B cell (primary cell): ENCODE measurements around the gene ATXN2L.

Source experiments
- CTCF ChIP-seq: fragments of 200-600 bp; IDR thresholded peaks from one replicate; pipeline ENCODE4 v1.8.0; 2022; ENCODE audit warnings: antibody characterized with exemption, mild to moderate bottlenecking
- EZH2 ChIP-seq: IDR thresholded peaks from 2 replicates; pipeline ENCODE4 v1.6.1; 2012; ENCODE audit warnings: borderline replicate concordance, low read depth, mild to moderate bottlenecking, moderate library complexity, low read length; ENCODE audit not compliant: insufficient read depth, poor library complexity, severe bottlenecking

- TF ChIP-seq CTCF (no peak), EZH2 (no peak)
These were observed 61.2 kb downstream of the ATXN2L start for GRCh38 chr16:28884045-28884444.
